IPS DF 4.7 (cell line): Measurements from ENCODE around the gene EIF3F.

Experiments
- DNase-seq: peaks from one replicate; pipeline ENCODE4 v3.0.0-alpha.2; 2013; ENCODE audit warnings: low spot score; ENCODE audit errors: extremely low read depth

The EIF3F gene

GRCh38 chr11:8038811-8039529 lies 51.8 kb downstream of the EIF3F start:
- DNase-seq, result no peak

- DNase-seq, result no peak
These were observed 52.6 kb downstream of the EIF3F start for GRCh38 chr11:8039530-8040260.

- DNase-seq, result no peak
These were observed 53.3 kb downstream of the EIF3F start for GRCh38 chr11:8040261-8040920.

- DNase-seq, result no peak
These were observed 53.8 kb downstream of the EIF3F start for GRCh38 chr11:8040921-8041285.

- DNase-seq, result no peak
These were observed 54.4 kb downstream of the EIF3F start for GRCh38 chr11:8041576-8041975.

- no peak for DNase-seq
These were observed 56.6 kb downstream of the EIF3F start for GRCh38 chr11:8043756-8044155.

GRCh38 chr11:8045839-8046238 lies 58.7 kb downstream of the EIF3F start:
- no peak for DNase-seq

- DNase-seq, result no peak
These were observed 60.2 kb downstream of the EIF3F start for GRCh38 chr11:8047382-8047781.

GRCh38 chr11:8049084-8049483 lies 61.9 kb downstream of the EIF3F start:
- no peak for DNase-seq
